Lower leg skin (tissue), 3 donors: ENCODE measurements around the gene FBH1.

Experiments used
- CTCF ChIP-seq, 3 donors: fragments of 450-650 bp; IDR thresholded peaks; one replicate each; pipeline ENCODE4 v1.5.1; 2016; ENCODE audit warnings: antibody characterized with exemption in 3 of 3, mild to moderate bottlenecking in 3 of 3, moderate library complexity in 2 of 3
- POLR2A ChIP-seq, 2 donors: fragments of 450-650 bp; IDR thresholded peaks; one replicate each; pipeline ENCODE4 v1.6.1; 2016 to 2017; ENCODE audit warnings: antibody characterized with exemption in 2 of 2, mild to moderate bottlenecking in 1 of 2, moderate library complexity in 1 of 2

- TF ChIP-seq CTCF (IDR thresholded peaks at IDR 0.05): no peak
- no peak for TF ChIP-seq POLR2A (IDR thresholded peaks at IDR 0.05)
Measured at GRCh38 chr10:5958675-5959074, 68.6 kb downstream of the FBH1 start.
